DOHH2 (cell line): Measurements from ENCODE around the gene ADORA1.

ENCODE experiments used
- CTCF ChIP-seq: fragments of 200-600 bp; sonication (generic); IDR thresholded peaks from one replicate; pipeline ENCODE4 v1.5.1; 2014; ENCODE audit warnings: antibody characterized with exemption, mild to moderate bottlenecking, low read depth, low read length; ENCODE audit not compliant: poor library complexity, severe bottlenecking
- EZH2phosphoT487 ChIP-seq: fragments of 200-600 bp; sonication (generic); IDR thresholded peaks from 2 replicates; pipeline ENCODE4 v1.6.1; 2017; ENCODE audit warnings: borderline replicate concordance, mild to moderate bottlenecking, antibody characterized with exemption, low read length, moderate library complexity, mixed read lengths

GRCh38 chr1:203201516-203202205 lies 74.1 kb downstream of the ADORA1 start:
- TF ChIP-seq CTCF: no peak
- no peak for TF ChIP-seq EZH2phosphoT487
